ENCODE measurements around the gene VSIG10. TPM values are rescaled to one million over a fixed set of nuclear protein-coding genes. Genes with fewer than 3 reads are reported as not detected.

Gene VSIG10
- total and polyA plus RNA-seq, 2 of the 13 experiments (the other 11 are each of a cell fraction or from before 2014, with no cell fraction given), result 25.6 to 42.5 TPM

DNA sequence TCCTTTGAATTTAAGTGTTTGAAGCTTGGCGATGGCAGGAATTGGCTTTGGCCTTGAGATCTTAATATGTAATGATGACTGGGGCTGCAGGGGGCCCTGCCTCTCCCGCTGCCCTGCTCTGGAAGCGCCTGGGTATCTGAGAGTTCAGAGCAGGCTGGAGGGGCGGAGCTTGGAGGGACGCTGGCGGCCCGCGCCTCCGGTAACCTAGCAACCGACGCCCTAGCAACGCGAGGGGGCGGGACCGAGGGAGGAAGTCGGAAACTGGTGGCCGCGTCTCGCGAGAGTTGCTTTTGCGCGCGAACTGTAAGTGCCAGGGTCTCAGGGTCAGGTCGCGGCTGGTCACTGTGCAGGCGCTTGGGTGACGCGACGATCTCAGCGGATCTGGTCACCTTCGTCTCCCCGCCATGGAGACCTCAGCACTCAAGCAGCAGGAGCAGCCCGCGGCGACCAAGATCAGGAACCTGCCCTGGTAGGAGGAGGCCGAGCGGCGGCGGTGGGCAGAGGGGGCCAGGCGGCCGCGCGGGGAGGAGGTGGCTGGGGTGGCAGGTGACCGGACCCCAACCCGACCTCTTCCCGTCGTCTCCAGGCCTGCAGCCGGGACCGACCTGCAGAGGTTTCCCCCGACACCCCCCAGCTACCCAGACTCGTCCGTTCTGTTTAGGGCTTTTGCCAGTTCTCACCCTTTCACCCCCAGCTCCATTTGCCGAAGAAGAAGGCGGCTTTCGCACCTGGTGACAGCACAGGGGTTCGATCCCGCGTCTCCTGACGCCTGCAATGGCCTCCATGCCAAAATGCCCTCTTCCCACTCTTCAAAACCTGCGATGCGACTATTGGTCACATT lies 87.2 kb downstream of the VSIG10 start, which contains the start of gene RFC5 (continued):
- TF ChIP-seq, protein P1, sequence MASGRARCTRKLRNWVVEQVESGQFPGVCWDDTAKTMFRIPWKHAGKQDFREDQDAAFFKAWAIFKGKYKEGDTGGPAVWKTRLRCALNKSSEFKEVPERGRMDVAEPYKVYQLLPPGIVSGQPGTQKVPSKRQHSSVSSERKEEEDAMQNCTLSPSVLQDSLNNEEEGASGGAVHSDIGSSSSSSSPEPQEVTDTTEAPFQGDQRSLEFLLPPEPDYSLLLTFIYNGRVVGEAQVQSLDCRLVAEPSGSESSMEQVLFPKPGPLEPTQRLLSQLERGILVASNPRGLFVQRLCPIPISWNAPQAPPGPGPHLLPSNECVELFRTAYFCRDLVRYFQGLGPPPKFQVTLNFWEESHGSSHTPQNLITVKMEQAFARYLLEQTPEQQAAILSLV (CRISPR knock-in tag; IDR thresholded peaks at IDR 0.05; ENCODE audit: borderline replicate concordance), result peak; percentile 95; the same call in 1 of the 2 replicates
- no peak for TF ChIP-seq ZSCAN29 (CRISPR knock-in tag; conservative IDR thresholded peaks at IDR 0.05)
- no peak for TF ChIP-seq PITX1 (CRISPR knock-in tag; IDR thresholded peaks at IDR 0.05)
- peak; percentile 65; the same call in 1 of the 2 replicates for TF ChIP-seq ZNF766 (CRISPR knock-in tag; IDR thresholded peaks at IDR 0.05; ENCODE audit: borderline replicate concordance)
- TF ChIP-seq FIP1L1 (IDR thresholded peaks at IDR 0.05; ENCODE audit: borderline replicate concordance, insufficient read depth, low read depth, low read length), result no peak
- TF ChIP-seq GLI4 (CRISPR knock-in tag; IDR thresholded peaks at IDR 0.05; ENCODE audit: borderline replicate concordance), result no peak
- no peak for TF ChIP-seq SRSF4 (IDR thresholded peaks at IDR 0.05; ENCODE audit: low read depth, low read length, poor library complexity, severe bottlenecking)
- TF ChIP-seq, protein P2, sequence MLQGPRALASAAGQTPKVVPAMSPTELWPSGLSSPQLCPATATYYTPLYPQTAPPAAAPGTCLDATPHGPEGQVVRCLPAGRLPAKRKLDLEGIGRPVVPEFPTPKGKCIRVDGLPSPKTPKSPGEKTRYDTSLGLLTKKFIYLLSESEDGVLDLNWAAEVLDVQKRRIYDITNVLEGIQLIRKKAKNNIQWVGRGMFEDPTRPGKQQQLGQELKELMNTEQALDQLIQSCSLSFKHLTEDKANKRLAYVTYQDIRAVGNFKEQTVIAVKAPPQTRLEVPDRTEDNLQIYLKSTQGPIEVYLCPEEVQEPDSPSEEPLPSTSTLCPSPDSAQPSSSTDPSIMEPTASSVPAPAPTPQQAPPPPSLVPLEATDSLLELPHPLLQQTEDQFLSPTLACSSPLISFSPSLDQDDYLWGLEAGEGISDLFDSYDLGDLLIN (CRISPR knock-in tag; IDR thresholded peaks at IDR 0.05; ENCODE audit: borderline replicate concordance), result peak; percentile 82; the same call in 1 of the 2 replicates
- TF ChIP-seq TMF1 (CRISPR knock-in tag; IDR thresholded peaks at IDR 0.05; ENCODE audit: low read depth), result peak; percentile 88
- no peak for TF ChIP-seq ZIK1 (CRISPR knock-in tag; IDR thresholded peaks at IDR 0.05; ENCODE audit: borderline replicate concordance, low read depth)
- TF ChIP-seq SAFB2 (CRISPR knock-in tag; IDR thresholded peaks at IDR 0.05; ENCODE audit: borderline replicate concordance, low read depth), result no peak
- TF ChIP-seq, protein P3, sequence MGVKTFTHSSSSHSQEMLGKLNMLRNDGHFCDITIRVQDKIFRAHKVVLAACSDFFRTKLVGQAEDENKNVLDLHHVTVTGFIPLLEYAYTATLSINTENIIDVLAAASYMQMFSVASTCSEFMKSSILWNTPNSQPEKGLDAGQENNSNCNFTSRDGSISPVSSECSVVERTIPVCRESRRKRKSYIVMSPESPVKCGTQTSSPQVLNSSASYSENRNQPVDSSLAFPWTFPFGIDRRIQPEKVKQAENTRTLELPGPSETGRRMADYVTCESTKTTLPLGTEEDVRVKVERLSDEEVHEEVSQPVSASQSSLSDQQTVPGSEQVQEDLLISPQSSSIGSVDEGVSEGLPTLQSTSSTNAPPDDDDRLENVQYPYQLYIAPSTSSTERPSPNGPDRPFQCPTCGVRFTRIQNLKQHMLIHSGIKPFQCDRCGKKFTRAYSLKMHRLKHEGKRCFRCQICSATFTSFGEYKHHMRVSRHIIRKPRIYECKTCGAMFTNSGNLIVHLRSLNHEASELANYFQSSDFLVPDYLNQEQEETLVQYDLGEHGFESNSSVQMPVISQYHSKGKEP (CRISPR knock-in tag; IDR thresholded peaks at IDR 0.05), result no peak
- no peak for TF ChIP-seq ZMYM3 (CRISPR knock-in tag; IDR thresholded peaks at IDR 0.05)
- no peak for TF ChIP-seq CENPX (CRISPR knock-in tag; IDR thresholded peaks at IDR 0.05)
- TF ChIP-seq, protein P4, sequence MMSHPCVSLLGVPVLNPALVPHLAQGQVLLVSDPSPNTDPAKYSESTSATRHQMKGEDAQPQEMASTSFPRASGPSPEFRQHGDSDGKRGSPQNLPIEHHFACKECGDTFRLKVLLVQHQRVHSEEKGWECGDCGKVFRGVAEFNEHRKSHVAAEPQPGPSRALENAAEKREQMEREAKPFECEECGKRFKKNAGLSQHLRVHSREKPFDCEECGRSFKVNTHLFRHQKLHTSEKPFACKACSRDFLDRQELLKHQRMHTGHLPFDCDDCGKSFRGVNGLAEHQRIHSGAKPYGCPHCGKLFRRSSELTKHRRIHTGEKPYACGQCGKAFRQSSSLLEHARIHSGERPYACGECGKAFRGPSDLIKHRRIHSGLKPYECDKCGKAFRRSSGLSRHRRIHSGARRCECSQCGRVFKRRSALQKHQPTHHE (CRISPR knock-in tag; IDR thresholded peaks at IDR 0.05; ENCODE audit: borderline replicate concordance), result 0 out of 2 replicates have a peak, but pooled peaks have one; percentile 52
- TF ChIP-seq ZBTB3 (CRISPR knock-in tag; IDR thresholded peaks at IDR 0.05; ENCODE audit: borderline replicate concordance, low read depth), result no peak
- no peak for TF ChIP-seq ZNF10 (CRISPR knock-in tag; IDR thresholded peaks at IDR 0.05; ENCODE audit: borderline replicate concordance, low read depth)
- TF ChIP-seq, protein P5, sequence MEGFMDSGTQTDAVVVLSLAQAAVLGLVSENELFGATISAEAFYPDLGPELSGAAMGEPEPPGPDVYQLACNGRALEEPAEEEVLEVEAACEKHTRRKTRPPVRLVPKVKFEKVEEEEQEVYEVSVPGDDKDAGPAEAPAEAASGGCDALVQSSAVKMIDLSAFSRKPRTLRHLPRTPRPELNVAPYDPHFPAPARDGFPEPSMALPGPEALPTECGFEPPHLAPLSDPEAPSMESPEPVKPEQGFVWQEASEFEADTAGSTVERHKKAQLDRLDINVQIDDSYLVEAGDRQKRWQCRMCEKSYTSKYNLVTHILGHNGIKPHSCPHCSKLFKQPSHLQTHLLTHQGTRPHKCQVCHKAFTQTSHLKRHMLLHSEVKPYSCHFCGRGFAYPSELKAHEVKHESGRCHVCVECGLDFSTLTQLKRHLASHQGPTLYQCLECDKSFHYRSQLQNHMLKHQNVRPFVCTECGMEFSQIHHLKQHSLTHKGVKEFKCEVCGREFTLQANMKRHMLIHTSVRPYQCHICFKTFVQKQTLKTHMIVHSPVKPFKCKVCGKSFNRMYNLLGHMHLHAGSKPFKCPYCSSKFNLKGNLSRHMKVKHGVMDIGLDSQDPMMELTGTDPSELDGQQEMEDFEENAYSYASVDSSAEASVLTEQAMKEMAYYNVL (CRISPR knock-in tag; IDR thresholded peaks at IDR 0.05; ENCODE audit: borderline replicate concordance), result peak; percentile 58; the same call in 1 of the 2 replicates
- no peak for TF ChIP-seq ZNF383 (CRISPR knock-in tag; IDR thresholded peaks at IDR 0.05; ENCODE audit: borderline replicate concordance)
- TF ChIP-seq SIN3A (IDR thresholded peaks at IDR 0.05; ENCODE audit: borderline replicate concordance, low read depth, low read length), result peak; percentile 97
